Spinal cord (tissue), 10 donors: ENCODE measurements around the gene C10orf120. TPM values are rescaled to one million over a fixed set of nuclear protein-coding genes. Genes with fewer than 3 reads are reported as not detected.

Source experiments
- DNase-seq, 6 donors: peaks; one replicate each; pipeline versions ENCODE4 v3.0.0 to v3.0.0-alpha.2; 2013 to 2015; ENCODE audit warnings: low spot score in 6 of 6, low read depth in 4 of 6
- H3K27ac ChIP-seq: one replicate; pipeline ENCODE4 v1.5.1; 2013; ENCODE audit warnings: low read depth, low read length, control low read depth
- H3K27me3 ChIP-seq: one replicate; pipeline ENCODE4 v1.6.1; 2013; ENCODE audit warnings: low read length; ENCODE audit not compliant: control insufficient read depth, insufficient read depth
- H3K36me3 ChIP-seq: one replicate; pipeline ENCODE4 v1.6.1; 2013; ENCODE audit warnings: low read length; ENCODE audit not compliant: control insufficient read depth, insufficient read depth
- H3K4me1 ChIP-seq: one replicate; pipeline ENCODE4 v1.6.1; 2013; ENCODE audit warnings: low read length; ENCODE audit not compliant: control insufficient read depth, insufficient read depth
- H3K4me3 ChIP-seq: one replicate; pipeline ENCODE4 v1.5.1; 2013; ENCODE audit warnings: low read depth, low read length, control low read depth
- H3K9me3 ChIP-seq: one replicate; pipeline ENCODE4 v1.6.1; 2013; ENCODE audit warnings: low read length; ENCODE audit not compliant: control insufficient read depth, insufficient read depth
- whole genome bisulfite sequencing: methylation state at CpG from one replicate; pipeline ENCODE4 v1.1.5; 2013; ENCODE audit warnings: missing lambda C conversion rate; ENCODE audit not compliant: insufficient coverage; 5-methylcytosine and 5-hydroxymethylcytosine counted together
- polyA plus RNA-seq, 2 donors: library from polyadenylated mRNA; unstranded; fragments of 120-200 nt; gene quantifications; one replicate each; pipeline ENCODE4 v1.2.1, GENCODE V29; 2013; ENCODE audit not compliant: insufficient read length in 2 of 2
- total RNA-seq, 2 donors: library from RNA; depleted of rRNA in 1 of 2; stranded (reverse); fragments of 120-200 nt in 1 of 2; fragments of >200 nt in 1 of 2; gene quantifications; one replicate each; pipeline versions ENCODE4 v1.2.3 to v1.2.4, GENCODE V29; 2013 to 2014
- donor health status: healthy.

C10orf120 gene
- total and polyA plus RNA-seq, 4 donors: not detected

DNA sequence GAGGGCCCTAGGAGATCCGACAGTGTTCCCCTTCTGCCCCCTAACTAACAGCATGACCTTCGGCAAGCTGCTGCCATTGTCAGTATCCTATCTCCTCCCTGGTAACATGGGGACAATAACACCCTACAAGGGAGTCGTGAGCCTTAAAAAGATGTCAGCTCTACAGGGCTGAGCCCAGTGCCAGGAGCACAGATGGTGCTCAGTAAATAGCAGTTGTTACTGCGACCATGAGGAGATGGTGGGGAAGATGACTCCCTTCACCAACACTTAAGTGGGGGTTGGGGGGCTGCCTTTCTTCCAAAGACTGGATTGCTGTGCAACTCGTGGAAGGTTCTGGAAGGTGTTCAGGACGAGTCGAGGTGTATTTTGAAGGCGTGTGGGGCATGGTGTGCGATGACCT is 29.5 kb upstream of the C10orf120 start:
- 90% methylated on average over 8 of the region's 9 CpGs for WGBS
- Histone ChIP-seq H3K4me1 (no peaks in the 10 kb centered on the region), H3K27me3 (peaks cover 2% of the 10 kb centered on the region)

DNA sequence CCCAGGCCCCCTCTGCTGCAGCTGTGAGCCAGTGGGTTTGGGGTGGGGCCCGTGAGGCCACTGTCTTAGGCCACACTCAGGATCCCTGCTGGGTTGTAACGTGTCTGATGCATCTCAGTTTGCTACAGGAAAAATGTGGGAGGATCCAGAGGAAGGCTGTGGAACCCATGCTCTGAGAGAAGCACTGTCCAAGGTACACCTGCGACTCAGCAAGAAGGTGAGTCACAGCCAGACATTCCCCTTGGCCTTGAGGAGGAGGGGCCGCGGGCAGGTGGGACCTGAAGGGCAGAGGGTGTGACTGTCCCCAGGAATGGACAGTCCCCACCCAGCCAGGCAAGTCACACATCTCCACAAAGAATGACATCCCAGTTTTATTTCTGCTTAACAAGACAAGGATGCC is 27.8 kb upstream of the C10orf120 start:
- WGBS: 69% methylated on average over 3 of the region's 5 CpGs
- peaks cover 2% of the 10 kb centered on the region for H3K27me3 ChIP-seq
- no peak overlapping the region for H3K27ac ChIP-seq
- no peaks in the 10 kb centered on the region for H3K4me1 ChIP-seq
- no peak overlapping the region for H3K4me3 ChIP-seq
- H3K9me3 ChIP-seq: no peaks in the 10 kb centered on the region
- no peak for DNase-seq
- no peaks in the 10 kb centered on the region for H3K36me3 ChIP-seq

More for the DNA sequence above, 29.5 kb upstream of the C10orf120 start:
- peak in 1 of 6 donors; percentile 59 for DNase-seq
- H3K4me3 ChIP-seq: no peak overlapping the region
- no peaks in the 10 kb centered on the region for H3K36me3 ChIP-seq
- no peak overlapping the region for H3K27ac ChIP-seq
- H3K9me3 ChIP-seq: no peaks in the 10 kb centered on the region

DNA sequence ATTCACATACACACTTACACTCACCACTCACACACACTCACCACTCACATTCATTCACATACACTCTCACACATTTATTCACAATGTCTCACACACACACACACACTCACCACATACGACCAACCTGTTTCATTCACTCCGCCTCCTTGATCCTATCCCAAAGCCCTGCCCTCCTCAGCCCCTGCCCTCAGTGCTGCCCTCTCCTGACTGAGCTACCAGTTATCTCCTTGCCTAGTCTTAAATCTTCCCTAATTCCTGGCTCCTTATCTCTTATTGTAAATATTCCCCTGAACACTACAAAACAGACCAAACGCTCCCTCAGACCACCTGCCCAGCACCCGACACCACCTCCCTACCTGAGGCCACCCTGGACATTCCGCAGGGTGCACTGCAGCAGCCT is 26.1 kb upstream of the C10orf120 start:
- Histone ChIP-seq H3K4me3 (no peak overlapping the region), H3K27ac (no peak overlapping the region), H3K27me3 (peaks cover 1% of the 10 kb centered on the region), H3K4me1 (no peaks in the 10 kb centered on the region), H3K9me3 (no peaks in the 10 kb centered on the region), H3K36me3 (no peaks in the 10 kb centered on the region)
- 86% methylated on average over 3 of the region's 5 CpGs for WGBS
- DNase-seq: no peak

DNA sequence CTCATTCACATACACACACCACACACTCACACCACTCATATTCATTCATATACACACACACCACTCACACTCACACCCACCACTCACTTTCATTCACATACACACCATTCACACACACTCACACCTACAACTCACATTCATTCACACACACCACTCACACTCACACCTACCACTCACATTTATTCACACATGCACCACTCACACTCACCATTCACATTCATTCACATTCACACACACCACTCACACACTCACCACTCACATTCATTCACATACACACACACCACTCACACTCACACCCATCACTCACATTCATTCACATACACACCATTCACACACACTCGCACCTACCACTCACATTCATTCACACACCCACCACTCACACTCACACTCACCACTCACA is 25.4 kb upstream of the C10orf120 start:
- H3K27ac ChIP-seq: no peak overlapping the region
- WGBS: 97% methylated on average over 1 of the region's 1 CpG
- H3K4me1 ChIP-seq: no peaks in the 10 kb centered on the region
- no peaks in the 10 kb centered on the region for H3K36me3 ChIP-seq
- H3K27me3 ChIP-seq: no peaks in the 10 kb centered on the region
- no peak overlapping the region for H3K4me3 ChIP-seq
- no peaks in the 10 kb centered on the region for H3K9me3 ChIP-seq
- DNase-seq: no peak

DNA sequence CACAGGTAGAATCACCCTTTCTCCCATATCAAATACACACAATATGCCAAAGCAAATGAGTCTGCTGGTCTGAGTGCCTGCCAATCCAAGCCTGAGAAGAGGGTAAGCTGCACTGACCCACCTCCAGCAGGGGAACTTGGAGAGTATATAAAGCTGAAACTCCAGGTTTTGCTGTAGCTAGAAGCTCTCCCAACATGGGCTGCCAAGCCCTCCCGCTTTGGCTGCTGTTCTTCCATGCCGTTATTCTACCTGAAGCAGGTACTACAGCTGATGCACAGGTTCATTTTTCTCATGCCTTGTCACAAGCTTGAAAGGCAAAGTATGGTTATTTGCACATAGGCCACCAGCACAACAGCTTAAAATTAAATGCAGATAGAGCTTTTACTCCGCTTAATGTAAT is 21.5 kb upstream of the C10orf120 start:
- Histone ChIP-seq H3K9me3 (no peaks in the 10 kb centered on the region), H3K4me1 (no peaks in the 10 kb centered on the region), H3K36me3 (no peaks in the 10 kb centered on the region), H3K27ac (no peak overlapping the region), H3K27me3 (peaks cover 4% of the 10 kb centered on the region), H3K4me3 (no peak overlapping the region)
- DNase-seq: no peak
- 94% methylated on average over 2 of the region's 3 CpGs for WGBS

DNA sequence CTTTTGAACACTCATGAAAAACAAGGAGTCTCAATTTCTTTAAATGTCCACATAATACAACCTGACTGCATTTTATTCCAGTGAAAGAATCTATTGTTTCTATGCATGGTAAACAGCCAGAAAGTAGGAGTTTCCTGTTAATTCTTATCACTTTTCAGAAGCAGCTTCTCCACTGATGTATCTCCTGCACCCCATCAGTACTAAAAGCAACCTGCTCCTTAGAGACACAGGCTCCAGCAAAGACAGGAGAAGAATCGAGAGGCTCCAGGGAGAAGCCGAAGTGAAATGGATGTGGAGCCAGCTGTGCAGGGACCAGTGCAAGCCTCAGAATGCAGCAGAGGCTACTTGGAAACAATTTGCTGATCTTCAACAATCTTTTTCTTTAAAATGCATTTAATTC is 16.4 kb upstream of the C10orf120 start:
- WGBS: 53% methylated on average over 2 of the region's 2 CpGs
- peak in 1 of 6 donors; percentile 32 for DNase-seq
- no peaks in the 10 kb centered on the region for H3K9me3 ChIP-seq
- no peaks in the 10 kb centered on the region for H3K4me1 ChIP-seq
- no peak overlapping the region for H3K27ac ChIP-seq
- H3K4me3 ChIP-seq: no peak overlapping the region
- no peaks in the 10 kb centered on the region for H3K36me3 ChIP-seq
- H3K27me3 ChIP-seq: peaks cover 10% of the 10 kb centered on the region

DNA sequence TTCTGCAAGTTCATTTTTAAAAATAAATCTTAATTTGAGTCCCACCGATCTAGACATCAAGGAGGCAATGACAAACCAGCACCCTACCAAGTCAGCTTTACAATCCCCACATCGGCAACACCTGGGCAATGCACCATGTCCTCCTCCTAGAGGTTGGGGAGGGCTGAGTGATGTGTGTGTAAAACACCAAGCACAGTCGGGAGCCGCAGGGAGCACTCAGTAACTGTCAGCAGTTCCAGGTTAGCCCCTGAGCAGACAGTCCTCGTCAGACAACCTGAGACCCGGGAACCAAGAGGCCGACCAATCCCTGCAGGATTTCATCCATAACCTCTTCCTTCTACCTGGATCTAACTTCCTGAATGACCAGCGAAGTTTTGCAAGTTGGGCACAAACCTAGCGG is 15.9 kb upstream of the C10orf120 start:
- Histone ChIP-seq H3K4me3 (no peak overlapping the region), H3K27me3 (peaks cover 10% of the 10 kb centered on the region), H3K4me1 (no peaks in the 10 kb centered on the region), H3K27ac (no peak overlapping the region), H3K9me3 (no peaks in the 10 kb centered on the region), H3K36me3 (no peaks in the 10 kb centered on the region)
- WGBS: 75% methylated on average over 2 of the region's 9 CpGs
- no peak for DNase-seq

DNA sequence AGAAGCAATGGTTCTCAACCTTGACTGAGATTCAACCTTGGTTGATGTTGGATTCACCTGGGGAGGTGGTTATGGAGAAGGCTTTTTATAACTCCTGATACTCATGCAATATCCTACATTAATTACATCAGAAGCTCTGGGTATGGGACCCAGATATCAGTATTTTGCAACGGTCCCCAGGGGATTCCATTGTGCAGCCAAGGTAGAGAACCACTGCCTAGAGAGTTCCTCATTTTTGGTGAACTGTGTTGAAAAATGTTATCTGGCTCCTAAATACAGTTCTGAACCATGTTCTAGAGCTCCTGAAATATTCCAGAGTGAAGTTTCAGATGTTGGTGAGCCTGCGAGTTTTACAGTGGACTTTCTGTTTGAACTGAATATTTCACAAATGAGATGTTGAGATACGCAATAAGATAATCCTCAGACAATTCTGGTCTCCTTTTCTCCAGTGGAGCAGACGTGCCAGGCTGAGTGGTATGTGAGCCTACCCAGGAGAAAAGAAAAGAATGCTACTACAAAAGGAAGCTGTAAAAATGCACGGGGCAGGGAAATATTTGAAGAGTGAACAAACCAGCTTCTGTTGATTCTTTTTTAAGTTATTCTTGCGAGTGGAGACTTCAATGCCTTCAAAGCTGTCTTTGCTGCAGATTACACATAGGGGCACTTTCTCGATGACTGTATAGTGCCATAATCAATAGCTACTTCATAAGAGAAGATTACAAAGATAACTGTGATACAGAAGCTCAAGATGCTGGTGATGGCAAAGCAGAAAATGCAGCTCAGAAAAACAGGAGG is 13.6 kb upstream of the C10orf120 start:
- peak in 1 of 6 donors; percentile 10 for DNase-seq
- Histone ChIP-seq H3K27ac (no peak overlapping the region), H3K36me3 (no peaks in the 10 kb centered on the region), H3K4me1 (no peaks in the 10 kb centered on the region), H3K9me3 (no peaks in the 10 kb centered on the region), H3K27me3 (peaks cover 10% of the 10 kb centered on the region), H3K4me3 (no peak overlapping the region)
- 78% methylated on average over 1 of the region's 7 CpGs for WGBS

DNA sequence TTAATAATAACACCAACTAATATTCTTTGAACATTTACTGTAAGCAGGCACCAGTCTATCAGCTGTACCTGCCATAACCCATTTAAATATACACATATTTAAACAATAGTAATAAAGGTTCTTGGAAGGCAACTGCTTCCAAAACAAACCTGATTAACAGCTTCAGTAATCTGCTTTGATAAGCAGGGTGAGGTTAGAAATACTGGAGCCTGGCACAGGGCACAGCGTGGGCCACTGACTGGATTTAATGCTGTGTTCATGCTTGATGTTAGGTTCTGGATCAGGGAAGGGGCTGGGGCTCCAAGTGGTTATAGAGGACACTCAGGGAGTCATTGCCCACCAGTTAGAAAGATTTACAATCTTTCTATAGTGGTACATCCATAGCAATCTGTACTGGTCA is 10.9 kb upstream of the C10orf120 start:
- Histone ChIP-seq H3K36me3 (no peaks in the 10 kb centered on the region), H3K4me3 (no peak overlapping the region), H3K27ac (no peak overlapping the region), H3K4me1 (no peaks in the 10 kb centered on the region), H3K9me3 (no peaks in the 10 kb centered on the region), H3K27me3 (peaks cover 5% of the 10 kb centered on the region)
- DNase-seq: no peak
- 83% methylated on average over 1 of the region's 1 CpG for WGBS

DNA sequence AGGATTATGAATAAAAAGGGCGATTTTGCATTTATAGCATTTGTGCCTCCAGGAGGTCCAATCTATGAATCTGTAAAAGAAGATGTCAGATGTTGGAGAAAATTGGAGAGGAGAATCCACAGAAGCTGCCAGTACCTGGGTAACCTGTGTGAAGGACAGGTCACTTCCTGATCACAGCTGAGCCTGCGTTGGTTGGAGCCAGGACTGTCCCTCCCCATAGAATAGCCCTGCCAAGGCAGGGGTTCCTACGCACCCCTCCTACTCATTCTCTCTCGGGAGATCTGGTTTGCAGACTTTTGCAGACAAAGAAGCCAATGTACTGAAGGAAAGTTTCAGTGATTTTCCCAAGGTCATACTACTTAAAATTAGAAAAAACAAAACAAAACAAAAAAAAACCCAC is 10.3 kb upstream of the C10orf120 start:
- DNase-seq: no peak
- Histone ChIP-seq H3K4me3 (no peak overlapping the region), H3K36me3 (no peaks in the 10 kb centered on the region), H3K9me3 (no peaks in the 10 kb centered on the region), H3K4me1 (no peaks in the 10 kb centered on the region), H3K27ac (no peak overlapping the region), H3K27me3 (peaks cover 4% of the 10 kb centered on the region)
- WGBS: no CpG with 5 or more reads among the region's 4 CpGs
